DND-41 (cell line): ENCODE data around the gene FUBP1.
A peak's percentile ranks its signal among the peaks of the same experiment; 100 is the strongest.

Source experiments
- ATAC-seq: fragments of 200-7000 bp; cut with Tn5 transposase; 3 replicates; pipeline ENCODE4 v1.9.1; 2021; ENCODE audit warnings: low read depth; ENCODE audit not compliant: insufficient read depth
- DNase-seq: peaks from one replicate; pipeline ENCODE4 v3.0.0-alpha.2; 2020
- H2AFZ ChIP-seq: 2 replicates; pipeline ENCODE4 v1.6.0; 2012; ENCODE audit warnings: low read depth, low read length
- H3K27ac ChIP-seq: 2 replicates; pipeline ENCODE4 v1.5.1; 2012; ENCODE audit warnings: low read length, inconsistent platforms
- H3K27me3 ChIP-seq: fragments of 200-600 bp; sonication (generic); 2 replicates; pipeline ENCODE4 v1.6.0; 2012; ENCODE audit warnings: low read length, mild to moderate bottlenecking, inconsistent platforms; ENCODE audit not compliant: insufficient read depth, poor library complexity
- H3K36me3 ChIP-seq: 2 replicates; pipeline ENCODE4 v1.5.1; 2012; ENCODE audit warnings: low read length, inconsistent platforms; ENCODE audit not compliant: insufficient read depth
- H3K4me1 ChIP-seq: 2 replicates; pipeline ENCODE4 v1.5.1; 2012; ENCODE audit warnings: mild to moderate bottlenecking, low read length; ENCODE audit not compliant: insufficient read depth
- H3K4me2 ChIP-seq: 2 replicates; pipeline ENCODE4 v1.6.0; 2012; ENCODE audit warnings: mild to moderate bottlenecking, moderate library complexity, low read length, inconsistent platforms; ENCODE audit not compliant: insufficient read depth
- H3K4me3 ChIP-seq, 2 experiments: fragments of 200-600 bp in 1 of 2; shearing (Covaris generic) in 1 of 2; 2 replicates each; pipeline ENCODE4 v1.5.1; 2012 to 2016; ENCODE audit warnings: inconsistent platforms in 2 of 2, low read length in 2 of 2, mild to moderate bottlenecking in 2 of 2, low read depth in 1 of 2, moderate library complexity in 1 of 2
- H3K79me2 ChIP-seq: 2 replicates; pipeline ENCODE4 v1.6.0; 2012; ENCODE audit warnings: low read length, inconsistent platforms; ENCODE audit not compliant: insufficient read depth
- H3K9ac ChIP-seq: 2 replicates; pipeline ENCODE4 v1.6.0; 2012; ENCODE audit warnings: low read depth, mild to moderate bottlenecking, inconsistent platforms, low read length, moderate library complexity
- H3K9me3 ChIP-seq: 2 replicates; pipeline ENCODE4 v1.5.1; 2012; ENCODE audit warnings: low read length, moderate library complexity, mild to moderate bottlenecking, inconsistent platforms; ENCODE audit not compliant: insufficient read depth, severe bottlenecking
- H4K20me1 ChIP-seq: 2 replicates; pipeline ENCODE4 v1.6.0; 2012; ENCODE audit warnings: low read length; ENCODE audit not compliant: insufficient read depth
- CTCF ChIP-seq: IDR thresholded peaks from 2 replicates; pipeline ENCODE4 v1.5.1; 2012; ENCODE audit warnings: borderline replicate concordance, low read length, moderate library complexity, mild to moderate bottlenecking; ENCODE audit not compliant: poor library complexity, severe bottlenecking; ENCODE audit errors: extremely low read depth
- EZH2 ChIP-seq: IDR thresholded peaks from 3 replicates; pipeline ENCODE4 v1.6.1; 2012; ENCODE audit warnings: borderline replicate concordance, low read depth, mild to moderate bottlenecking, moderate library complexity, low read length, inconsistent platforms; ENCODE audit not compliant: severe bottlenecking

FUBP1 gene

GRCh38 chr1:77970192-77970591, 8.7 kb downstream of the FUBP1 start:
- TF ChIP-seq EZH2: no peak
- TF ChIP-seq CTCF: no peak
- Histone ChIP-seq H3K4me3 (no peak overlapping the region), H3K27ac (no peak overlapping the region), H3K9me3 (no peaks in the 10 kb centered on the region), H3K27me3 (no peaks in the 10 kb centered on the region), H3K79me2 (peaks cover 98% of the 10 kb centered on the region), H3K4me2 (peak overlapping the region; percentile 23; the same call in 1 of the 2 replicates), H3K9ac (no peak overlapping the region), H3K36me3 (peaks cover 87% of the 10 kb centered on the region), H4K20me1 (peaks cover 72% of the 10 kb centered on the region), H3K4me1 (peaks cover 23% of the 10 kb centered on the region), H2AFZ (no peak overlapping the region)
- DNase-seq (no peak), ATAC-seq (no peak)

GRCh38 chr1:77966291-77966690, 12.6 kb downstream of the FUBP1 start:
- H3K4me2 ChIP-seq: no peak overlapping the region
- H3K27ac ChIP-seq: no peak overlapping the region
- no peak overlapping the region for H3K4me3 ChIP-seq
- no peak overlapping the region for H2AFZ ChIP-seq
- peaks cover 94% of the 10 kb centered on the region for H3K79me2 ChIP-seq
- H4K20me1 ChIP-seq: peaks cover 53% of the 10 kb centered on the region
- no peaks in the 10 kb centered on the region for H3K27me3 ChIP-seq
- peak; percentile 50 for ATAC-seq
- TF ChIP-seq EZH2 (no peak), CTCF (no peak)
- no peaks in the 10 kb centered on the region for H3K9me3 ChIP-seq
- no peak overlapping the region for H3K9ac ChIP-seq
- peaks cover 99% of the 10 kb centered on the region for H3K36me3 ChIP-seq
- no peak for DNase-seq
- H3K4me1 ChIP-seq: no peaks in the 10 kb centered on the region

- no peak overlapping the region for H3K4me2 ChIP-seq
- ATAC-seq (no peak), DNase-seq (no peak)
- H3K79me2 ChIP-seq: peaks cover 87% of the 10 kb centered on the region
- no peaks in the 10 kb centered on the region for H3K9me3 ChIP-seq
- H3K9ac ChIP-seq: no peak overlapping the region
- peaks cover 100% of the 10 kb centered on the region for H3K36me3 ChIP-seq
- no peak overlapping the region for H3K27ac ChIP-seq
- H3K27me3 ChIP-seq: no peaks in the 10 kb centered on the region
- no peak overlapping the region for H2AFZ ChIP-seq
- H3K4me1 ChIP-seq: no peaks in the 10 kb centered on the region
- peaks cover 51% of the 10 kb centered on the region for H4K20me1 ChIP-seq
- H3K4me3 ChIP-seq: no peak overlapping the region
- no peak for TF ChIP-seq EZH2
These were observed 17.5 kb downstream of the FUBP1 start for GRCh38 chr1:77961392-77961791.

- H3K4me2 ChIP-seq: no peak overlapping the region
- peaks cover 42% of the 10 kb centered on the region for H4K20me1 ChIP-seq
- DNase-seq (no peak), ATAC-seq (no peak)
- H3K27me3 ChIP-seq: no peaks in the 10 kb centered on the region
- peaks cover 88% of the 10 kb centered on the region for H3K79me2 ChIP-seq
- TF ChIP-seq EZH2 (no peak), CTCF (no peak)
- H2AFZ ChIP-seq: no peak overlapping the region
- no peak overlapping the region for H3K27ac ChIP-seq
- H3K4me1 ChIP-seq: no peaks in the 10 kb centered on the region
- H3K36me3 ChIP-seq: peaks cover 100% of the 10 kb centered on the region
- no peak overlapping the region for H3K9ac ChIP-seq
- no peak overlapping the region for H3K4me3 ChIP-seq
- no peaks in the 10 kb centered on the region for H3K9me3 ChIP-seq
These were observed 20.0 kb downstream of the FUBP1 start for GRCh38 chr1:77958850-77959249.
